ENCODE data around the gene RNF4.

Gene RNF4

DNA sequence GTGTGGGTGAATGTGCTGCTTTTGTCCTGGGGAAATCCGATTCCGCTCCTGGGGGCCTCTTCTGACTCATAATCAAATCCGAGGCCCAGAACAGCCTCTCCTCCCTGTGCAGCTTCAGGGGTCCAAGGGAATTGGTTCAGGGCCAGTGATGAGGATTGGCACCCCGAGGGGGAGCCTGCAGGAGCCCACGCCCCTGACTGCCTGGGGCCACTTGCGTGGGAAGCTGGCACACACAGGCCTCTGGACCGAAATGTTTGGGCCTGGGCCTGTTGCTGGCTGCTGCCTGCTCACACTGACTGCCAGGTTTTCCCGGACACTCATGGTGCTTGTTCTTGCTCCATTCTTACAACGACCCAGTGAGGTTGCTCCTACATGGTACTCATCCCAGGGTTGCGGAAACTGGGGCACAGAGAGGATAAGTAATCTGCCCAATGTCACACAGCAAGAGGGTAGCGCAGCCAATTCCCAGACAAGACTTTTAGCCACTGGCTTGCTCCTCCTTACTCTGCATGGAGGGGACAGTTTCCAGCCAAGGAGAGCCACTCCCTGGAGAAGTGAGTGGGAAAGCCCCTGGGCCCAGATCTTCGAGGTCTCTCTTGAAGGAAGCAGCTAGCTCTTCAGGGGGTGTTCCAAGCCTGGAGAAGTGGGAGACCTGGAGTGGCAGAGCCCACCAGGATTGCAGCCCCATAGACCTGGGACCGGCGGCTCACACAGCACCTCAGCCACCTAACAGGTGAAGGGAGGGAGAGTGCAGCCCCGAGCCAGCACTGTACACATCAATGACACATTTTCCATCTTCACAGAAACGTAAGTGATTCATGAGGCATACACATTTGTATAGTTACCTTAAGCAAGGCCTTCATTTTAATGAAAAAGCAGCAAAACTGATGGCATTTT, 29.8 kb upstream of the RNF4 start:
- no peak for DNase-seq

DNA sequence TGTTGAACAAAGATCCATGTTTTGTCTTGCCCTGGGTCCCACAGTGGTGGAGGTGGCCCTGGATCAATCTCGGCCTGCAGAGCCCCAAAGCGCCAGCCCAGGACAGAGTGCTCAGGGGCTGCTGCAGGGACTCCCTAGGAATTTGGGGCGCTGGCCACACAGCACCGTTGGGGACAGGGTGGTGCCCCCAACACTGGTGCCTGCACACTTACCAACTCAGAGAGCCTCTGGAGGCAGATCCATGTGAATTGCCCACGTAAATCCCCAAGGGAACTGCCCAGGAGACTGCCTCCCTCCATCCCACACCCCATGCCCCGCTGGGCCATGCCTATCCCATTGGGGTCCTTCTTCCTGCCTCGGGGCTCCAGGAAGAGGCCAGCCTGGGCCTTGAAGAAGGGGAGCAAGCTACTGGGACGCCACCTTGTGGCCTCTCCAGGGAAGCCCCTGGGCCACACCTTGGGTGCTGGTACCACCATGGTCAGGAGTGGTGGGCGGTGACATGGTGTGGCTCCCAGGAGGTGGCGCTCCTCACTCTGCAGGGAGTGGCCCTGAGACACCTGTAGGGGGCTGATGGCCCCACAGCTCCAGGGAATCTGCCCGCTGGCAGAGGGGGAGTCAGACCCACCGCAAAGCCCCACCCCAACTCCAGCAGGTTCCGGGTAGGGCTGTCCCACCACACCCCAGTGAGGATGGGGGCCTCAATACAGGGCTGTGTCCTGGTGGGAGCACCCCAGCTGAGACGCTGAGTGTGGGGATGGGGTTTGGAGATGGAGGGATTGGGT, 27.3 kb upstream of the RNF4 start:
- peak; percentile 83 to 92 for DNase-seq

GRCh38 chr4:2442175-2442993, 26.5 kb upstream of the RNF4 start:
- peak in 1 of 2 experiments; percentile 38 for DNase-seq

DNA sequence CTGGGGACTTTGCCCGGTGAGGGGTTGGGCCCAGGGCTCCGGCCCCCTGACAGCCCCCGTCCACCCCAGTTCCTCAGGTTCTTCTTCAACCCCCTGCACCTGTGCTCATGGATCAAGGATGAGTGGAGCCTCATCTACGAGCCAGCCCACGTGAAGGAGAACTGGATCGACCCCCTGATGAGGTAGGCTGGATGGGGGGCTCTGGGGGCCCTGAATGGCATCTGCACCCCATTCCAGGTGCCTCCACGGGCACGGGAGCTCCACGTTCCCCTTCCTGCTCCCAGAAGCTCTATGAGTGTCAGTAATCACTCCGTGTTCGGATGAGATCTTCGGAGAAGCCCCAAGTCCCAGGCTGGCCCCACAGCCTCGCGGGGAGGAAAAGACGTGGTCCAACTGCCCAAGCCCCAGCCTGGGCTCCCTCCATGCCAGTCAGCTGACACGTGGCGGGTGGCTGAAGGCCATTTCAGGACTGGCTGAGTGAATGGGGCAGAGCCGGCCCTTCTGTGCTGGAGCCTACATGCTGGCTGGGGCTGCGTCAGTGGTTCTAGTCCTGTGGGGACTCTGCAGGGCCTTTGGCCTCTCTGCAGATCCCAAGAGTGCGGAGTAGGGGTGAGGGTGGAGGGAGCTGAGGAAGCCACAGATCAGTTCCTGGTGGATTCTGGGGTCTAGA, 25.7 kb upstream of the RNF4 start:
- no peak for DNase-seq

DNA sequence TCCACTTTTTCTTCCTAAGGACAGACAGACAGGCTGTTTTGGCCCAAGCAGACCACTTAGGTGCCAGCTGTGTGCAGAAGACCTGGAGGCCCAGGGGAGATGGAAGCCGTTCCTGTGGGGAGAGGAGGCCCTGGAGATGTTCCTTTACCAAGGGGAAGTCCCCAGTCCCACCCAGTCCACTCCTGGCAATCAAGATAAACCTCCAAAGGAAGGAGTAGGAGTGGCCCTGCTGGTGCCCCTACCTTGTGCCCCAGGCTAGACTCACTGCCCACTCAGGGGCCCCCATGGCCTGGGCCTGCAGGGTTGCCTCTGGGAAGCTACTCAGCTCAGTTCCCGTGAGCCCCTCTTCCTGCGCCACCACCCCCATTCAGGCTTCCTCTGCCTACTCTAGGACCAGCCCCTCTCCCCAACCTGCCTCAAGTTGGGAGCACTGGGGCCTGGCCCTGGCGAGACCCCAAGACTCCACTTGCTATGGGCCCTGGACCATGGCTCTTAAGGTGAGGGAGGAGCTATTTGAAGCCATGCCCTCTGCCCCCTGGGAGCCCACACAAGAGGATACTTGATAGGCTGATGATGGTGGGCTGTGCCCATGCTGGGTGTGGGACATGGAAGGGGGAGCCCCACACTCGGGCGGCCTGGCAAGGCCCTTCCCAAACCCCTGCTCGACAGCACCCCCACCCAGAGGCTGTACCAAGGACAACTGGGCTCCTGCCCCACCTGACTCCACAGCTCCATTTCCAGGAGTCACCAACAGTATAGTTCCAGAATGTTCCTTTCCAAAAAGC, 24.8 kb upstream of the RNF4 start:
- DNase-seq: no peak

DNA sequence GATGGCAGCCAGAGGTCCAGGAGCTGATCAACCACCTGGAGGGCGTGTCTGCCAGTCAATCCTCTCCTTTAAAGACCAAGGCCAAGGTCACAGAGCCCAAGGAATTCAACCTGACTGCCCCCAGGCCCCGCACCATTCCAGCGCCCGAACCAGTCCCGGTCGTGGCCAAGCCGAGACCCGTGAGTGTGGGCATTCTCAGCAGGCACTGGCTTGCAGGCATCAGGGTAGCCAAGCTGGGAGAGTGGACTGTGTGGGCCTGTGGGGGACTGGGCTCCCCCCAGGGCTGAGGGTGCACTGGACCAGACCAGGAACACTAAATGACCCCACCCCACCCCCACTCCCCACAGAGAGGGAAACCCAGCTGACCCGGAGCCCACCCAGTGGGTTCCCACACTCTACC, 23.8 kb upstream of the RNF4 start:
- DNase-seq: no peak

DNA sequence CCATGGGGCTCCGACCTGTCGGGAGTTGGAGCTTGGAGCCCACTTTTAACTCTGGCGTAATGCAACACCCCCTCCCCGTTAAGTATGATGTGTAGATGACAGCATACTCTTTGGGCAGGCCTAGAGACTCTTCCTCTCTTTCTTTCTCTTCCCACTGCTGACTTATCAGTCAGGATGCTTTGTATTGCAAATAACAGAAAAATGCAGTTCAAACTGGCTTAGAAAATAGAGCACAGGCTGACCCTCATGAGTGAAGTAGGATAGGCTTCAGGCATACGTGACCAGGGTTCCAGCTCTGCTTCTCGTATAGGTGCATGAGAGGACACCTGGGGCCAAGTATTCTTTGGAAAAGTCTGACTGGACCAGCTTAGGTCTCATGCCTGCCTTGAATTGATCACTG, 23.3 kb upstream of the RNF4 start:
- DNase-seq: no peak

- DNase-seq: no peak
These were observed 22.0 kb upstream of the RNF4 start for GRCh38 chr4:2446656-2447564.

- DNase-seq: no peak
These were observed 20.3 kb upstream of the RNF4 start for GRCh38 chr4:2448589-2448988.

- no peak for DNase-seq
These were observed 19.9 kb upstream of the RNF4 start for GRCh38 chr4:2449051-2449450.

DNA sequence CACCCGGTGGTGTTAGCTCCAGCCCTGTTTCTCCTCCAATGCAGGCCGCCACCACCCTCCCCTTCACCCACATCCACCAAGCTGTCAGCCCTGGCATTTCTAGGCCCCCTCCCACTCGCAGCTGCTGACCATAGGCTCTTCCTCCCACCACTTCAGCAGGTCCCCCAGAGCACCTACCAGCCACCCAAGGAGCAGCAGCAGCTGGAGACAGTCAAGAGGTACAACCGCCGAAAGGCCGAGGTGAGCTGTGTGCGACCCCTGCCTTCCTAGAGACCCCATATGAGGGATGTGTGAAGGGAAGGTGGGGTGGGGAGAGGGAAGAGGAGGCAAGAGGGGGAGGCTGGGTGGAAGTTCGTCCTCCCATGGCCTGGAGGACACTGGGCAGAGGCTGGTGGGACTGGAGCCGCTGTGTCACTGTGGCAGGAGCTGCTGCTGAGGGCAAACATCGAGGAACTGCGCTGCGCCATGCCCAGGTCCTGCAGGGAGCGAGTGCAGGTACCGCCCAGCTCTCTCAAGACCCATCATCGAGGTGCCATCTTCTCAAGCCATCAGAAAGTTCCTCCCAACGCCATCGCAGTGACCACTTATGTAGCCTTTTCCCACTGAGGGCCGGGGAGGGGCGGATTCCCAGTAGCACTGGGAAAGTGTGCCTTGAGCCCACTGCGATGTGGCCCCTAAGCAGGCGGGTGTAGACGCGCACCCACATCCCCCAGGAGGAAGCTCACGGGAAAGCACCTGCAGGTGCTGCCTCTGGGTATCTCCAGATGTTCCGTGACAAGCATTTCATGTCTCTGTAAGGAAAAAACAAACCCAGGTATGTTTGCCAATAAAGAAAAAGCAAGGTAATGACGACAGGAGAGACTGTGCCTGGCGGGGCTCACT, 19.2 kb upstream of the RNF4 start:
- no peak for DNase-seq

GRCh38 chr4:2450394-2451035, 18.4 kb upstream of the RNF4 start:
- DNase-seq: no peak

- no peak for DNase-seq
These were observed 17.8 kb upstream of the RNF4 start for GRCh38 chr4:2451036-2451520.

DNA sequence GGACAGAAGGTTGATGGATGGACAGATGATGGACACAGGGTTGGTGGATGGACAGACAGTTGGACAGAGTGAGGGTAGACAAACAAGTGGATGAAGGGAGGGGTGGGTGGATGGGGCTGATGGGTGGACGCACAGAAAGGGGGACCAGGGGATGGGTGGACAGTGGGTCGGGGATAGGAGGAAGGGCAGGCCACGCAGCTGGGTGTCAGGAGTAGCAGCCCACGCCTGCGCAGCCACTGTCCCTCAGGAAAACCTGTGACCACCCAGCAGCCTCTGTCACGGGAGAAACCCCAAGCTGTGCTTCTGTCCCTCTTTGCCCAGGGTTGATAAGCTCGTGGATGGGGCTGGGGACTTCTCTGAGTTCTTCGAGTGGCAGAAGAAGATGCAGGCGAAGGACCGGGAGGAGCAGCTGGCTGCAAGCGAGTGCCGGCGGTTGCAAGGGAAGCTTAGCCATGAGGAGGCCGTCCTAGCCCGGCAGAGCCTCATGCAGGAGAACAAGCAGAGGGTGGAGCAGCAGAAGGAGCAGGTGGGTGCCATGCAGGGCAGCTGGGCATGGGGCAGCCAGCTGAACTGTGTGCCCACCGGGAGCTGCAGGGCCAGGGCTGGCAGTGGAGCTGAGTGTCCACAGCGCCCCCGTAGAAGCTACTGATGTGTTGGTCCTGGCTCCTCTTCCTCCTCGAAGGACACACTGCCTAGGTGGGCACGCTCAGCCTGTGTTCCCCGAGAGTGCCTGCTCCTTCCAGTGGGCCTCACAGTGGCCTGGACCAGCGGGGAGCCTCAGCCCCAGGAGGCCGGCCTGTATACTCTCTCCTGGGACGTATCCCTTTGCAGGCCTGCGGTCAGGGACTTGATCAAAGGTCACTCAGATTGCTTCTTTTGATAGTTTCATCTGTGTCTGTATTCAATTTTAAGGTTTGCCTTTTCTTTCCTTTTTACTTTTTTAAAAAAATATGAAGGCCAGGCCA, 16.8 kb upstream of the RNF4 start:
- no peak for DNase-seq

DNA sequence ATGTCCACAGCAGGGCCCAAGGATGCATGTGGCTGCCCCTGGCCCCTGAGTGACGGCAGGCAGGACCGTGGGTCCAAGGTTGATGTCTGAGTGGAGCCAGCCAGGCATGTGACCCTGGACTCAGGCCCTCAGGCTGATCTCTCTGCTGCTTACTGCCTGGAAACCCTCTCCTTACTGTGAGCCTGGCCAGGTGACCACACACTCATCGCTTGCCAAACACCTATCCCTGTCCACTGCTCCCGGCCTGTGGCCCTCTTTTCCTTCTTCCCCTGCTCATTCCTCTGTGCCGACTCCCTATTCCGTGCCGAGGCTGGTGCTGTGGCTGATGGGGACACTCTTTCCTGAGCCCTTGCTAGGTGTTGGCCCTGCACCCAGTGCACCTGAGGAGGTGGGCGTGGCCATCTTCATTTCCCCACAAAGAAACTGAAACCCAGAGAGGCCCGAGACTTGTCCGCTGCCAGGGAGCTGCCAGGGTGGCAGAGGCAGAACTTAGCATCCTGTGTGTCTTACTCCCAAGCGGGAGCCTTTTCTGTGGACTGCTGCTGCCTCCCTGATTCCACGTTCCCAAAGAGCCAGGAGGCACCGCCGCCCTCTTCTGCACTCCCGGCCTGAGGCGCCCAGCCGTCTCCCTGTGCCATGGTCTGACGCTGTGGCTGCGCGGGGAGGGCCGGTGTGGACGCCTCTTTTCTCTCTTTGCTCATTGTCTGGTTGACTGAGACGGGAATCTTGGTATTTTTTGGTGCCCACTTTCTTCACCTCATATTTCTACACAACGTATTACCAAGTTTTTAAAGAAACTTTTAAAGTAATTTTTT, 11.2 kb upstream of the RNF4 start:
- DNase-seq: no peak

- DNase-seq: no peak
These were observed 10.1 kb upstream of the RNF4 start for GRCh38 chr4:2458546-2459491.
